GM12801 (cell line): ENCODE measurements around the gene DNM3.

Experiments
- TF ChIP-seq, protein P1 (sequence below): IDR thresholded peaks from one replicate; pipeline ENCODE4 v1.5.1; 2011; ENCODE audit warnings: control low read depth; ENCODE audit not compliant: insufficient read length; ENCODE audit errors: extremely low read depth

Gene DNM3

DNA sequence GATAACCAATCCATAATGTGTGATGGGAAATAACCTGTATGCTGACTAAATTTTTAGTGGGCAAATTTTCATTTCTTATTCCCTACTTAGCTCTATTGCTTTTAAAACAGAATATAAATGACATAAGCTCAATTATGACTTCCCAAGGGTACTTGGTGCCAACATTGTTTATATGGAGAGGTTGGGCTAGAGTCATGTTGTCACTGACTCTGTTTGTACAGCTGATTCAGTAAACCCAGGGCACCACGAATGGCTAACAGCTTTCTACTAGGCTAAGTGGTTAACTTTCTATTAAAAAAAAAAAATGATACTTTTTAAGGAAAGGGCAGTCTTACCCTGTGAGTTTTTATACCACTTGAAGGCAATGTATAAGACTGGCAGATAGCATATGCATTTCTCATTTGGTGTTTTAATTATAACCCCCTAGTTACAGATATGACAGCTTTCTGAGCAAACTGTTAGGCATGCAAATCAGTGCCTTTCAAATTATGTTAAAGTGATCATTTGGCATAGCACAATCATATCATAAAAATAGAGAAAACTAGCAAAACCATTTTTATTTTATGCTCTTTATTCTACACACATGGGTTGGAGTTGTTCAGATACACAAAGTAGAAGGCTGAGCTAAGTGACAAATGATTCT, 147.1 kb downstream of the DNM3 start:
- TF ChIP-seq, protein P1, sequence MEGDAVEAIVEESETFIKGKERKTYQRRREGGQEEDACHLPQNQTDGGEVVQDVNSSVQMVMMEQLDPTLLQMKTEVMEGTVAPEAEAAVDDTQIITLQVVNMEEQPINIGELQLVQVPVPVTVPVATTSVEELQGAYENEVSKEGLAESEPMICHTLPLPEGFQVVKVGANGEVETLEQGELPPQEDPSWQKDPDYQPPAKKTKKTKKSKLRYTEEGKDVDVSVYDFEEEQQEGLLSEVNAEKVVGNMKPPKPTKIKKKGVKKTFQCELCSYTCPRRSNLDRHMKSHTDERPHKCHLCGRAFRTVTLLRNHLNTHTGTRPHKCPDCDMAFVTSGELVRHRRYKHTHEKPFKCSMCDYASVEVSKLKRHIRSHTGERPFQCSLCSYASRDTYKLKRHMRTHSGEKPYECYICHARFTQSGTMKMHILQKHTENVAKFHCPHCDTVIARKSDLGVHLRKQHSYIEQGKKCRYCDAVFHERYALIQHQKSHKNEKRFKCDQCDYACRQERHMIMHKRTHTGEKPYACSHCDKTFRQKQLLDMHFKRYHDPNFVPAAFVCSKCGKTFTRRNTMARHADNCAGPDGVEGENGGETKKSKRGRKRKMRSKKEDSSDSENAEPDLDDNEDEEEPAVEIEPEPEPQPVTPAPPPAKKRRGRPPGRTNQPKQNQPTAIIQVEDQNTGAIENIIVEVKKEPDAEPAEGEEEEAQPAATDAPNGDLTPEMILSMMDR: no peak

DNA sequence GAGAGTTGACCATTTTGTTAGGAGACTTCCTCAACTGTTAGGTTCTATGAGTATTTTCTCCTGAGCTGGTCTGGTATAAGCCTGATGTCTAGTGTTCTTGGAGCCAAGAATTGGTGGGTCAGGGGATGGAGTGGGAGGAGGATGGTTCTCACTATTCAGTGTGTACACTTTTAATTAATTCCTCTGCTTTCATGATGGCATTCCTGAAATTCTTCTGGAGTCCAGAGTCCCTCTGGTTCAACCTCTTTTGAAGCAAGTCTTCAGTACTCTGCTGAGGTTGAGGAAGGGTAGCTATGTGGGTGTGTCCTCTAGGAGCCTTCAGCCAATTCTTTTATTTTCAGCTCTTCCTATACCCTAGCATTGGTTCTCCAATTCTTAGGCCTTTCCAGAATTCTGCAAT, 149.1 kb downstream of the DNM3 start:
- TF ChIP-seq, protein P1: no peak

DNA sequence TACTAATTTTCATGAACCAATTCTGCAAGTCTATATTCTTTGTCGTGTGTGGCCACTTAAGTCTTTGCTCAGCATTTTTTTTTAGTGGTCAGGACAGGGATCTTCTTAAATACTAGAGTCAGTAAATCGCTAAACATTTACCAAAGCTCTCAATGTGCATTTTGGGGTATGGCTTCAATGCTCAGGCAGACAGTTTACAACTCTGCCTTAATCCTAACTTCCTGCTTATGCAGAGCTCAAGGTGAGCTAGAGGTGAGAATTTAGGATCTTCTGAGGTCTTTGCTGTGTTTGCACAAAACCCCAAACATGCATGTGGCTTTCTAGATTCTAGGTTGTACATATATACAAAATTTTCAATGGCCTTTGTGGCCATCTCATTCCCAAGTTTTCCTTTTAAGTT, 153.0 kb downstream of the DNM3 start:
- TF ChIP-seq, protein P1: no peak

DNA sequence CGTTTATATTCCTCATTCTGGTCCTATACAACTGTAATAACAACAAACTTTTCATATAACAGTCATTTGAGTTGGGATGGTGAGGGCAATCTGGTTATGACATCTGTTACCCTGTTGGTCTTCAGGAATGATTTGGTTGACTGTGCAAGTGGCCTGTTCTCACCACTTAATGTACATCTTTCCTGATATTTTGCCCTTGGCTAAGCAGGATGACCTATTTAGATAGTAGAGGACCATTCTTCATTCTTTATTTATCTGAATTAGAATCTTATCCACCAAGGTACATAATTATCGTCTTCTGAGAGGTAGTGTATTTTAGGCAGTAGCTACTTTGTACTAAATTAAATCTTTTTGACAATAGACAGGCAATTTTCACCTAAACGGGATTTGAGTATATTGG, 154.3 kb downstream of the DNM3 start:
- TF ChIP-seq, protein P1: no peak

DNA sequence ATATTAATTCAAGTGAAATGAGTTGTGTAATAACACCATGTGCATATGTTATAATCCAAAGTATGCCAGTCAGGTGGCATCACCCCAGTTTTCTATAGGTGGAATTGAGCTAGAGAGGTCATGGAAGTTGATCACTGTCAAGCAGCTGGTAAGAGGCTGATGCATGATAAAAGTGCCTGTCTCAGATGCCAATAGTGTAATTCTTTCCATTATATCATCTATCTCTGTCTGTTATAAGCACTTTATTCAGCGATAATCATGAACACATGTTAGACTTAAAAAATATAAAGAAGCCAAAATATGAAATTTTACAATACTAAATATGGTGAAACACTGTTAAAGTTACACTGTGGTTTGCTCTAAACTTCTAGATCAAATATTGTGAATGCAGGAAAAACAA, 156.6 kb downstream of the DNM3 start:
- TF ChIP-seq, protein P1: no peak

DNA sequence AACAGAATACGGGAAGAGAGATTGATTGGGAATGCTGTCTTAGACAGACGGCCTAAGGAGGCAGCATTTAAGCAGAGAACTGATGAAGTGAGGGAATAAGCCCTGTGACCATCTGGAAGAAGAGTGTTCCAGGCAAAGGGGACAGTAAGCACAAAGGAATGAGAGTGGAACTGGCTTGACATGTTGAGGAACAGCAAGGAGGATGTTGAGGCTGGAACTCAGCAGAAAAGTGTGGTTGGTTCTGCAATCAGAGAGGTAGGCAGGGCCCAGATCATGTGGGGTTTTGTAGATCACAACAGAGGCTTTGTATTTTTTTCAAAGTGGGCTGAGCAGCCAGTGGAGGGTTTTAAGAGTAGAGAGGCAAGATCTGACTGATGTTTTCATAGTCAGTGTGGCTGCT, 157.4 kb downstream of the DNM3 start:
- TF ChIP-seq, protein P1: no peak

DNA sequence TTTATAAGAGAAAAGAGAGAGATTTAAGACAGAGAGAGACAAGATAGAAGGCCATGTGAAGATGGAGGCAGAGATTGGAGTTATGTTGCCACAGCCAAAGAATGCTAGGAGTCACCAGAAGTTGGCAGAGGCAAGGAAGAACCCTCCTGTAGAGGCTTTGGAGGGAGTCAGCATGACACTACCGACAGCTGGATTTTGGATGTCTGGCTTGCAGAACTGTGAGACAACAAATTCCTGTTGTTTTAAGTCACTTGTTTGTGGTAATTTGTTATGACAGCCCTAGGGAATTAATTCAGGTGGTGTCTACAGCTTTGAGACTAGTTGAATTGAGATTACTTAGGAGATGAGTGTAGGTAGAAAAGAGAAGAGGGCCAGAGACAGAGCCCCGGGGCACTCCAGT, 158.5 kb downstream of the DNM3 start:
- TF ChIP-seq, protein P1: no peak
